COLO668 (cell line): ENCODE measurements around the gene NACC2.

Experiments used
- DNase-seq: peaks from one replicate; lab custom pipeline; 2025; ENCODE audit not compliant: unreplicated experiment; lab: John Stamatoyannopoulos, UW

Gene NACC2

DNA sequence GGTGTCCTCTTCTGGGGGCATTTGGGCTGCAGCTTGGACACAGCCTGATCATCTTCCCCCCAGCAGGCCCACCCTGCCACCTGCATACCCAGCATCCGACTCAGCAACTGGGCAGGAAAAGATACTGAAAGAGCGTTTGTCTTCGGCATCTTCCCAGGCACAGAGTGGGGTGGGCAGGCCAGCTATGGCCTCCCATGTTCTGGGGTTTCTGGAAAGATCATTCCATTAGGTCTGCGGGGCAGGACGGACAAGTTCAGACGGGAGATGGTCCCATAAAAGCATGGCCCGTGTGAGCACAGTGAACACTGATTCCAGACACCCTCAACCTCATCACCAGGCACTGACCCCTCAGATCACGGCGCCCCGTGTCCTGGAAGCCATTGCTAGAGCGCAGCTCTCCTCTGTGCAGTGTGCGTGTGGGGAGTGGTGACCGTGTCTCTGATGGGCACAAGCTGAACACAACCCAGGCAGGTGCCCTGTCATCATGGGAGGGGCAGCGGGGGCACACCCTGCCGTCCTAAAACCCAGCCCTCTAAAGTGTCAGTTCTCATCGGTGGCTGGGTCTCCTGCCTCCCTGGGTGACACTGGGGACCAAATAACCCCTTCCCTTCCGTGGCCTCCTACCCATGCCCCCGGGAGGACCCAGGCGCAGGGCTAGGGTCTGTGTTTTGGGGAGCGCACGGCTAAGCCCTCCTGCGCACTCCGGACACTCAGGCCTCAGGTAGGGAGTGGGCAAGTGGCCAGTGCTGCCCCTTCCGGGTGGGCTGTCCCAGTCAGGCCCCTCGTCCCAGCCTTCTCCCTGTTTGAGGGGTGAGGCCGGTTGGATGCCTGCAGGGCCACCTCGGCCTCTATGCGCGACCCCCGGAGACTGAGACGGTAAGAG, 36.8 kb upstream of the NACC2 start:
- DNase-seq = no peak

GRCh38 chr9:136129176-136129575, 34.1 kb upstream of the NACC2 start:
- DNase-seq = no peak

DNA sequence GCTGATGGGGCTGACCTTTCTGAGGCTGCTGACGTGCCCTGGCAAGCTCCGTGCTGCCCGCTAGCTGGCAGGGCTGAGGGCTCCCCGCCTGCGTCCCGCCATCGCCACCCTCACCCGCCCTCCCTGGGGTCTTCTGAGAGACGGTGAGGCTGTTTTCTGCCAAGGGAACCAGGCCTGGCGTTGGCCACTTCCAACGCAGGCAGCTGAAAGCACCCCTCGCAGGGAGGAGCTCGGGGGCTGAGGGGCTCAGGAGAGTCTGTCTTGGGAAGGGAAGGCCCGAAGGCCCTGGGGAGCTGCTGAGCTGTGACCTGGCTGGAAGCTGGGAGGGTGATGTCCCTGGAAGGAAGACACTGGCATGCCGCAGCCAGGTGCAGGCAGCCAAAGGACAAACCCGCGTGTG, 33.3 kb upstream of the NACC2 start:
- no peak for DNase-seq

DNA sequence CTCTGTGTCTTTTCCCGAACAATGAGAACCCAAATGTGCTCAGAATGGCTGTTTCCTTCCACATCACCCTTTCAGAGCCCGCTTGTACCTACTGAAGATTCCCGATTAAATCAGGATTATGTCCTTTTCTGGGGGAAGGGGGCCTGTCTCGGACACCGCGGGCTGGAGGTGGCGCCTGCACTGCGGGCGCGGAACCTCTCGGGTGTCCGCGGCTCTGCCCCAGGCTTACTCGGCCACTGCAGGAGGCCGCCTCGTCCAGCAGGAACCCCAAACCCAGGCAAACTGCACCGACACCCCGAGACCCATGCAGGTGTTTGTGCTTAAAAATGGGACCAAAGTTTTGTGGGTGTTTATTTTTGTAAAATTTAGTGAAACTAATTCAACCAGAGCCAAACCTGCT, 32.2 kb upstream of the NACC2 start:
- DNase-seq = no peak

GRCh38 chr9:136124976-136125692, 30.0 kb upstream of the NACC2 start:
- DNase-seq = no peak

GRCh38 chr9:136122425-136123383, 27.6 kb upstream of the NACC2 start:
- DNase-seq = peak; percentile 76

DNA sequence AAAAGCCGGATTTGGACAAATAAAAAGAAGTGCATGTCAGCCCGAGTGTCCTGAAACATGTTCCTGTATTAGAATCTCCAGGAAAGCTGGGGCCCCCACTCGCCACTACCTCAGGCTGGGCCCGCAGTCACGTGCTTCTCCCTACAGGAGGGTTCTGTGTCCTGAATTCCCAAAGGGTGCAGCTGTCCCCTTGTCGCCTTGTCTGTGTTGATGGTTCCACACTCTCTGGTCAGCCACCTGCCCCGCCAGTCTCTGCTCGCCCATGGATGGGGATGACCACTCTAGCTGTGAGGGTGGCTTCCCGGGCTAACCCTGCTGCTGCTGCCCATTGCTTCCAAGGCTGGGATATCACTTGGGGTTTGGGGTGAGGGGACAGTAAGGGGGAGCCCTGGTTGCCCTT, 26.7 kb upstream of the NACC2 start:
- no peak for DNase-seq

GRCh38 chr9:136120438-136120844, 25.4 kb upstream of the NACC2 start:
- DNase-seq = no peak

DNA sequence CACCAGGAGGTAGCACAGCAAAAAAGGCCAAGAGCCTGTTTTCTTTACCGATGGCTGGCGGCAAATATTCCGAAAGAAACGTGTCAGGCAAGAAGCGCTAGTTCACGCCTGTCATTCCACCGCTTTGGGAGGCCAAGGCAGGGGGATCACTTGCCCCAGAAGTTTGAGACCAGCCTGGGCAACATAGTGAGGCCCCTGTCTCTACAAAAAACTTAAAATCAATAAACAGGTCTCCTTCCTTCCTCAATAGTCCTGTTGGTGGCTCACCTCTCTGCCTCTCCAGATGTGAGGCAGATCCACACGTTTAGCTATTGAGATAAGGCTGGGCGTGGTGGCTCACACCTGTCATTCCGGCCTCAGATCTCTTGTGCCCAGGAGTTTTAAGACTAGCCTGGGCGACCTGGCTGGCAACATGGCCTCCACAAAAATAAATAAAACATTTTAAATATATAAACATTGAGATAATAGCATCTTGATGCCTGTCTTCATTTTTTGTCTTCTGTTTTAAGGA, 24.8 kb upstream of the NACC2 start:
- peak; percentile 31 for DNase-seq

- DNase-seq = peak; percentile 34
Observed at GRCh38 chr9:136119061-136119882, 24.2 kb upstream of the NACC2 start.

DNA sequence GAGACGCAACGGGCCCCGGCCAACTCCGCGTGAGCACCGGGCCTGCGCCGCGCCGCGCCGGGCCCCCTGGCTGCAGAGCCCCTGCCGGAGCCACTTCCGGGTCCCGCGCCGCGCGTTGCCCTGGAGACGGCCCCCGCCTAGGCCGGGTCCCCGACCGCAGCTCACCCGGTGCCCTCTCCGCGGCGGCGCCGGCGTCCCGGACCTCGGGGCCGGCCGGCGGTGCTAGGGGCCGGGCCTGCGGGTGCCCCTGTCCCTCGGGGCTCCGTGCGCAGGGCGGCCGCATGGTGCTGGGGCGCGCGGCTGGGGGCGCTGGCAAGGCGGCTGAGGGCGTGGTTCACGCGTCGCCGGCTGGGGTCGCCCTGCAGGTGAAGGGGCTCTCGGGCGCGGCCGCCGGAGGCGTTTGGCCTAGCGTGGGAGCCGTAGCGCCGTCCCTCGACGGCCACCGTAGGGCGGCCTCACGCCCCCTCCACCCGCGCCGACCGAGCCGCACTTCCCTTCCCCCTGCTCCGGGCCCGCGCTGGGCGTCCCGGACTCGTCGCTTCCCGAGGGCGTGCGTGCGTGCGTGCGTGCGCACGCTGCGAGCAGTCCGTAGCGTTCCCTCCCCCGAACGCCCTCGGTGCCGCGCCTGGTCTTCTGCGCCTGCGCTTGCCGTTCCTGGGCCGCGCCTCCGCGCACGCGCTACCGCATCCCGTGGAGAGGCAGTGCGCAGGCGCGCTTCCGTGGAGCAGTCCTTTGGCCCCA, 23.4 kb upstream of the NACC2 start, which contains the start of gene TMEM250:
TMEM250 (minus strand) TSS at position 556 of the 741 bp plus-strand sequence. CDS start 1,975 bp downstream, outside the sequence.
- DNase-seq = peak; percentile 98

GRCh38 chr9:136117916-136118319, 22.8 kb upstream of the NACC2 start:
- peak; percentile 50 for DNase-seq

DNA sequence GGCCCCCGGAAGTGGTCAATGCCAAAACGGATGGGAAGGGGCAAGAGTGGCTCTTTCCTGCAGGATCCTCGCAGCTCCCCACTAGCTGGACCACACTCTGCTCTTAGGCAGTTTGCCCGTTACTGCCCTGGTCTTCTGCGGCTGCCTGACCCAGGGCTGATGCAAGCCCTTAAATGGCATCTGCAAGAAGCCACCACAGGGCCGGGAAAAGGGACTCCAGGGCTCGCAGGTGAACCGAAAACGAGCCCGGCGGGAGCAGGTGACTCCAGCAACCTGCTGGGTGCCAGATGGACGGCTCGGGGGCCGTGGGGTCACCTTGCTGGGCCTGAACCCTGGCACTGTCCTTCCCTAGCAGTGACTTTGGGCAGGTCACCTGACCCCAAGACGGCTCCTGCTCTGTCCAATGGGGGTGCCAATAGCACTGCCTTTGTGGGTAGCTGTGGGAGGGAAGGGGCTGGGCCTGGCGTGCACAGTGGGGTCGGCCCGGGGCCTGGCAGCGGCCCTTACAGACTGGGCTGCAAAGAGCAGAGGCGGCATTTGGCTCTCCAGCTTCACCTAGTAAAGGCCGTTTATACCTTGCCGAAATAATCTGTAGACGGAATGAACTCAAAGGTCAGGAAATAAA, 22.3 kb upstream of the NACC2 start:
- no peak for DNase-seq

GRCh38 chr9:136116360-136117098, 21.4 kb upstream of the NACC2 start:
- DNase-seq = no peak

GRCh38 chr9:136115641-136116359, 20.7 kb upstream of the NACC2 start:
- DNase-seq = no peak

DNA sequence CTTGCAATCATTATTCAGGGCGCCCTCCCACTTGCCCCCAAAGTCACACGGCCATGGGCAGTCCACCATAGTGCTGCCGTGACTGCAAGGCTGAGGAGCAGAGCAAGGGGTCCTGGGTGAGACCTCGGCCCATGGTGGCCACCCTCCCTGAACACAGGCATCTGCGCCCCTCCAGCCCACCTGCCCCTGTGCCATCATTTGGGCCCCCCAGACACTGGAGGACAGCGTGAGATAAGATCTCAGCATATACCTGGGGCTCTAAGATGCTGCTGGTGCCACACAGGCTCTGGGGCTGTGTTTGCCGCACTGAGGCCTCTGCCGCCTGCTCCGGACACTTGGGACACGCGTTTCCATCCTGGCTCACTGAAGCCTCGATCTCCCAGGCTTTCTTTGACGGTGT, 20.1 kb upstream of the NACC2 start:
- DNase-seq = no peak

DNA sequence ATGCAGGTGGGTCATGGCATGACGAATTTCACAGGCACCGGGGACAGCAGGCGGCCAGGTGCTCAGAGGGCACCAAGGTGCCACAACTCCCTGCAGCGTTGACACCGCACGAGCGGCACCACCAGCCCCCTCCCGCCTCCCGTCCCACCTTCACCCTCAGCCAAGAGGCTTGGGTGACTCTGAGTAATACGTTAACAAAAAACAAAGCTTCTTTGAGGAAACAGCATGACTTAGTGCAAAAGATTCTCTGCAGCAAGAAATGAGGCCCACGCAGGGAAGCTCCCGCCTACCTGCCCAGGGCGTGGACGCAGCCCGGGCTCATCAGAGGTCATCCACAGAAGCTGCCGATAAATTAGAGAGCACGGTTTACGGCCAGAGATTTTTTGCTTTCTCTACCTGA, 19.5 kb upstream of the NACC2 start:
- no peak for DNase-seq
